Measurements from ENCODE around the gene CD81. TPM values are rescaled to one million over a fixed set of nuclear protein-coding genes. Genes with fewer than 3 reads are reported as not detected.

The CD81 gene
- total RNA-seq, 1 experiment from 2014 or later = 296 TPM

DNA sequence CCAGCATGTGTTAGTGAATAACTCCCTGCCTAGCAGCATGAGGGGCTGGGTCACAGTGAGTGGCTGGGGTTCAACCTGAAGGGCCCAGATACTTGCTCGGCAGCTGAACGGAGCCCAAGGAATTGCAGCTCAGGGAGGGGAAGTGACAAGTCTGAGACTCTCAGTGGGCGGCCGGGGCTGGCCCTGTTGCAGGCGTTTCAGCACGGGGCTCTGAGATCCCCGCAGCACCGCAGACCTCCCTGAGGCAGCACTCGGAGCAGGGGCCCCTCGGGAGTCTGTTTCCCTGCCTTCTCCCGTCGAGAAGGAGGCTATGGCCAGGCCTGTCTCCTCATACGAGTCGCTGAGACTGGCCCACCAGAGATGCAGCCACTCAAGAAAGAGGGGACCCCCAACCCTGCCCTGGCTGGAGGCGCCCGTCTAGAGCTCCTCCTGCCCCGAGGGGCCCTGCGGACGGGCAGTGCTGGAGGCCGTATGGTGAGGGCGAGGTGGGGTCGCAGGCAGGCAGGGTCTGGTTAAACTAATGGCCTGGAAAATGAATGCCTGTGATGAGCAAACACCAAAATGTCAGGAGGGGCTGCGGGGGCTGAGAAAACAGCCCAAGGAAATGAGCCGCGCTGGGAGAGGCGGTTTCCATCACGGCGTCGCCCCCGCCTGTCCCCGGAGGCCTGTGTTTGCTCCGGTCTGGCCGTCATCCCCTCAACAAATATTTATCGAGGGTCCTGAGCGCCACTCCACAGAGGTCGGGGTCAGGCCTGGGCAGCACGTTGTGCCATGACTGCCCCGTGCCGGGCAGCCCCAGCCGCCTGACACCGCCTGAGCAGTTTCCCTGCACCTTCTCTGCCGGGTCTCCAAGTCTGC is 32.7 kb downstream of the CD81 start:
- no peak overlapping the region for H2AFZ ChIP-seq (ENCODE audit: low read depth, low read length, poor library complexity, severe bottlenecking)
- no peak for TF ChIP-seq YY1 (IDR thresholded peaks at IDR 0.05; ENCODE audit: extremely low read depth, insufficient replicate concordance, low read depth, low read length)
- no peak for TF ChIP-seq POLR2A (IDR thresholded peaks at IDR 0.05; ENCODE audit: borderline replicate concordance, extremely low read depth, insufficient read depth, insufficient read length)
- no peaks in the 10 kb centered on the region for H3K36me3 ChIP-seq (ENCODE audit: control insufficient read depth in 1 of 2, insufficient read depth in 2 of 2, low read length in 2 of 2)
- ATAC-seq (no peak), DNase-seq (ENCODE audit: low read depth, low spot score) (no peak)
- intact Hi-C loops (cut with micrococcal nuclease) = no loop called here
- CTCF ChIA-PET = no interaction called here
- no peak overlapping the region for H3K9ac ChIP-seq (ENCODE audit: low read length)
- H3K9me3 ChIP-seq (ENCODE audit: control insufficient read depth in 1 of 2, insufficient read depth in 1 of 2, low read depth in 1 of 2, low read length in 2 of 2) = no peaks in the 10 kb centered on the region
- no peaks in the 10 kb centered on the region for H3K9me2 ChIP-seq (ENCODE audit: insufficient read depth)
- POLR2A ChIA-PET = no interaction called here
- H3K79me2 ChIP-seq (ENCODE audit: insufficient read depth, low read length) = no peaks in the 10 kb centered on the region
- H4K20me1 ChIP-seq (ENCODE audit: insufficient read depth) = no peaks in the 10 kb centered on the region
- H3K27me3 ChIP-seq (ENCODE audit: insufficient read depth, low read length) = no peaks in the 10 kb centered on the region
- H3K27ac ChIP-seq (ENCODE audit: low read depth, low read length) = no peak overlapping the region
- H3K4me3 ChIP-seq (replicated peaks in 1 of 2; ENCODE audit: low read depth in 1 of 2, low read length in 2 of 2) = no peak overlapping the region
- RAD21 ChIA-PET (ENCODE audit: low non-redundant PET in 1 of 2, low total read pairs in 2 of 2, uncharacterized antibody in 2 of 2, unreplicated experiment in 2 of 2) = no interaction called here
- no peak overlapping the region for H3K4me2 ChIP-seq (ENCODE audit: low read length)
- no TSS peak for BruUV-seq (replicated peaks)
- no peaks in the 10 kb centered on the region for H3K4me1 ChIP-seq (ENCODE audit: control insufficient read depth in 1 of 2, insufficient read depth in 2 of 2, low read length in 2 of 2)

DNA sequence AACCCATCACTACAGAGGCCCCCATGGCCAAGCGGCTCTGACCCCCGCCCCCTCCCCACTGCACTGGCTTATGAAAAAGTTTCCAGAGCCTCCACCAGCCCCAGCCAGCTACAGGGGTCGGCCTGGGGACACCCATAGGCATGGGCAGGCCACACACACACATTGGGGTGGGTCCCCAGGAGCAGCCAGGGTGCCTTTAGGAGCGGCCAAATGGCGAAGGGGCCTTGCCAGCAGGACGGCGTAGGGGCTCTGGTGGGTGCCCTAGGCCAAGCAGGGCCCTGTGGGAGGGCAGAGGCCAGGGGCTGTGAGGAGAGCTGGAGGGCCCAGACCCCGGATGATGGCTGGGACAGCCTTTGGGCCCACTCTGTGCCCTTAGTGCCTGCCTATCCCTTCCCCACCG is 33.5 kb downstream of the CD81 start:
- H3K9me2 ChIP-seq (ENCODE audit: insufficient read depth) = no peaks in the 10 kb centered on the region
- no peak overlapping the region for H3K4me2 ChIP-seq (ENCODE audit: low read length)
- CTCF ChIA-PET = no interaction called here
- TF ChIP-seq POLR2AphosphoS5 (IDR thresholded peaks at IDR 0.05; ENCODE audit: low read depth, low read length) (no peak), EZH2phosphoT487 (IDR thresholded peaks at IDR 0.05; ENCODE audit: borderline replicate concordance) (no peak), YY1 (IDR thresholded peaks at IDR 0.05; ENCODE audit: extremely low read depth, insufficient replicate concordance, low read depth, low read length) (no peak), ZFX (IDR thresholded peaks at IDR 0.05) (no peak), JUND (IDR thresholded peaks at IDR 0.05) (no peak), EZH2 (IDR thresholded peaks at IDR 0.05) (no peak), ELF1 (IDR thresholded peaks at IDR 0.05; ENCODE audit: borderline replicate concordance, low read depth) (no peak), EGR1 (IDR thresholded peaks at IDR 0.05; ENCODE audit: low read depth) (no peak), TCF7L2 (IDR thresholded peaks at IDR 0.05; ENCODE audit: borderline replicate concordance, extremely low read depth, insufficient read depth, insufficient read length) (no peak), CBX3 (IDR thresholded peaks at IDR 0.05; ENCODE audit: low read depth) (no peak), SRF (IDR thresholded peaks at IDR 0.05; ENCODE audit: low read depth) (no peak)
- TF ChIP-seq, protein P1, sequence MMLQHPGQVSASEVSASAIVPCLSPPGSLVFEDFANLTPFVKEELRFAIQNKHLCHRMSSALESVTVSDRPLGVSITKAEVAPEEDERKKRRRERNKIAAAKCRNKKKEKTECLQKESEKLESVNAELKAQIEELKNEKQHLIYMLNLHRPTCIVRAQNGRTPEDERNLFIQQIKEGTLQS (IDR thresholded peaks at IDR 0.05) = no peak
- TF ChIP-seq, protein P2, sequence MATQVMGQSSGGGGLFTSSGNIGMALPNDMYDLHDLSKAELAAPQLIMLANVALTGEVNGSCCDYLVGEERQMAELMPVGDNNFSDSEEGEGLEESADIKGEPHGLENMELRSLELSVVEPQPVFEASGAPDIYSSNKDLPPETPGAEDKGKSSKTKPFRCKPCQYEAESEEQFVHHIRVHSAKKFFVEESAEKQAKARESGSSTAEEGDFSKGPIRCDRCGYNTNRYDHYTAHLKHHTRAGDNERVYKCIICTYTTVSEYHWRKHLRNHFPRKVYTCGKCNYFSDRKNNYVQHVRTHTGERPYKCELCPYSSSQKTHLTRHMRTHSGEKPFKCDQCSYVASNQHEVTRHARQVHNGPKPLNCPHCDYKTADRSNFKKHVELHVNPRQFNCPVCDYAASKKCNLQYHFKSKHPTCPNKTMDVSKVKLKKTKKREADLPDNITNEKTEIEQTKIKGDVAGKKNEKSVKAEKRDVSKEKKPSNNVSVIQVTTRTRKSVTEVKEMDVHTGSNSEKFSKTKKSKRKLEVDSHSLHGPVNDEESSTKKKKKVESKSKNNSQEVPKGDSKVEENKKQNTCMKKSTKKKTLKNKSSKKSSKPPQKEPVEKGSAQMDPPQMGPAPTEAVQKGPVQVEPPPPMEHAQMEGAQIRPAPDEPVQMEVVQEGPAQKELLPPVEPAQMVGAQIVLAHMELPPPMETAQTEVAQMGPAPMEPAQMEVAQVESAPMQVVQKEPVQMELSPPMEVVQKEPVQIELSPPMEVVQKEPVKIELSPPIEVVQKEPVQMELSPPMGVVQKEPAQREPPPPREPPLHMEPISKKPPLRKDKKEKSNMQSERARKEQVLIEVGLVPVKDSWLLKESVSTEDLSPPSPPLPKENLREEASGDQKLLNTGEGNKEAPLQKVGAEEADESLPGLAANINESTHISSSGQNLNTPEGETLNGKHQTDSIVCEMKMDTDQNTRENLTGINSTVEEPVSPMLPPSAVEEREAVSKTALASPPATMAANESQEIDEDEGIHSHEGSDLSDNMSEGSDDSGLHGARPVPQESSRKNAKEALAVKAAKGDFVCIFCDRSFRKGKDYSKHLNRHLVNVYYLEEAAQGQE (IDR thresholded peaks at IDR 0.05; ENCODE audit: low read depth) = no peak
- TF ChIP-seq, protein P3, sequence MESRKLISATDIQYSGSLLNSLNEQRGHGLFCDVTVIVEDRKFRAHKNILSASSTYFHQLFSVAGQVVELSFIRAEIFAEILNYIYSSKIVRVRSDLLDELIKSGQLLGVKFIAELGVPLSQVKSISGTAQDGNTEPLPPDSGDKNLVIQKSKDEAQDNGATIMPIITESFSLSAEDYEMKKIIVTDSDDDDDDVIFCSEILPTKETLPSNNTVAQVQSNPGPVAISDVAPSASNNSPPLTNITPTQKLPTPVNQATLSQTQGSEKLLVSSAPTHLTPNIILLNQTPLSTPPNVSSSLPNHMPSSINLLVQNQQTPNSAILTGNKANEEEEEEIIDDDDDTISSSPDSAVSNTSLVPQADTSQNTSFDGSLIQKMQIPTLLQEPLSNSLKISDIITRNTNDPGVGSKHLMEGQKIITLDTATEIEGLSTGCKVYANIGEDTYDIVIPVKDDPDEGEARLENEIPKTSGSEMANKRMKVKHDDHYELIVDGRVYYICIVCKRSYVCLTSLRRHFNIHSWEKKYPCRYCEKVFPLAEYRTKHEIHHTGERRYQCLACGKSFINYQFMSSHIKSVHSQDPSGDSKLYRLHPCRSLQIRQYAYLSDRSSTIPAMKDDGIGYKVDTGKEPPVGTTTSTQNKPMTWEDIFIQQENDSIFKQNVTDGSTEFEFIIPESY (IDR thresholded peaks at IDR 0.05; ENCODE audit: extremely low read depth, insufficient replicate concordance, low read length) = no peak

More for the DNA sequence above, 33.5 kb downstream of the CD81 start:
- ChIA-PET RAD21 (ENCODE audit: low non-redundant PET in 1 of 2, low total read pairs in 2 of 2, uncharacterized antibody in 2 of 2, unreplicated experiment in 2 of 2) (no interaction called here), POLR2A (no interaction called here)
- no peak overlapping the region for H3K4me3 ChIP-seq (replicated peaks in 1 of 2; ENCODE audit: low read depth in 1 of 2, low read length in 2 of 2)
- no peaks in the 10 kb centered on the region for H3K27me3 ChIP-seq (ENCODE audit: insufficient read depth, low read length)
- no peaks in the 10 kb centered on the region for H4K20me1 ChIP-seq (ENCODE audit: insufficient read depth)
- H2AFZ ChIP-seq (ENCODE audit: low read depth, low read length, poor library complexity, severe bottlenecking) = no peak overlapping the region
- intact Hi-C loops (cut with micrococcal nuclease) = no loop called here
- no peaks in the 10 kb centered on the region for H3K79me2 ChIP-seq (ENCODE audit: insufficient read depth, low read length)
- no peaks in the 10 kb centered on the region for H3K9me3 ChIP-seq (ENCODE audit: control insufficient read depth in 1 of 2, insufficient read depth in 1 of 2, low read depth in 1 of 2, low read length in 2 of 2)
- no peak overlapping the region for H3K27ac ChIP-seq (ENCODE audit: low read depth, low read length)
- H3K4me1 ChIP-seq (ENCODE audit: control insufficient read depth in 1 of 2, insufficient read depth in 2 of 2, low read length in 2 of 2) = no peaks in the 10 kb centered on the region
- ATAC-seq (no peak), DNase-seq (ENCODE audit: low read depth, low spot score) (no peak)
- BruUV-seq (replicated peaks) = no TSS peak
- H3K36me3 ChIP-seq (ENCODE audit: control insufficient read depth in 1 of 2, insufficient read depth in 2 of 2, low read length in 2 of 2) = no peaks in the 10 kb centered on the region
- H3K9ac ChIP-seq (ENCODE audit: low read length) = no peak overlapping the region

Data from HCT116 (cell line).